Renal cortex interstitium (tissue), 11 donors: ENCODE data around the gene MTHFSD. TPM values are rescaled to one million over a fixed set of nuclear protein-coding genes. Genes with fewer than 3 reads are reported as not detected.

Experiments
- DNase-seq, 11 donors: peaks; one replicate each; pipeline ENCODE4 v3.0.0-alpha.2; 2013; ENCODE audit warnings: low read depth in 9 of 11, low spot score in 4 of 11; ENCODE audit errors: extremely low read depth in 1 of 11
- polyA plus RNA-seq, 3 donors: library from polyadenylated mRNA; unstranded; fragments of 120-200 nt; gene quantifications; one replicate each; pipeline ENCODE4 v1.2.1, GENCODE V29; 2013; ENCODE audit not compliant: insufficient read length in 3 of 3

The MTHFSD gene
- polyA plus RNA-seq, 3 donors = 26.2 to 31.9 (median 27.3) TPM

- no peak for DNase-seq
Measured at GRCh38 chr16:86540894-86541293, 14.1 kb downstream of the MTHFSD start.

GRCh38 chr16:86538196-86538780 lies 16.7 kb downstream of the MTHFSD start:
- DNase-seq = no peak

GRCh38 chr16:86537486-86537885 lies 17.5 kb downstream of the MTHFSD start:
- no peak for DNase-seq

GRCh38 chr16:86536621-86537020 lies 18.4 kb downstream of the MTHFSD start:
- no peak for DNase-seq

GRCh38 chr16:86534779-86535615 lies 20.0 kb downstream of the MTHFSD start:
- no peak for DNase-seq

- no peak for DNase-seq
Measured at GRCh38 chr16:86533767-86534351, 21.2 kb downstream of the MTHFSD start.

GRCh38 chr16:86533076-86533475 lies 22.0 kb downstream of the MTHFSD start:
- DNase-seq = no peak

GRCh38 chr16:86532526-86532815 lies 22.6 kb downstream of the MTHFSD start:
- DNase-seq = no peak

GRCh38 chr16:86531641-86532525 lies 23.2 kb downstream of the MTHFSD start:
- DNase-seq = no peak

- no peak for DNase-seq
Measured at GRCh38 chr16:86531191-86531545, 23.9 kb downstream of the MTHFSD start.

- DNase-seq = no peak
Measured at GRCh38 chr16:86530251-86531190, 24.5 kb downstream of the MTHFSD start.

- no peak for DNase-seq
Measured at GRCh38 chr16:86529160-86529559, 25.9 kb downstream of the MTHFSD start.

- DNase-seq = no peak
Measured at GRCh38 chr16:86528061-86528929, 26.7 kb downstream of the MTHFSD start.

GRCh38 chr16:86527366-86527765 lies 27.7 kb downstream of the MTHFSD start:
- DNase-seq = no peak

- DNase-seq = no peak
Measured at GRCh38 chr16:86525696-86526095, 29.3 kb downstream of the MTHFSD start.

- no peak for DNase-seq
Measured at GRCh38 chr16:86524029-86524428, 31.0 kb downstream of the MTHFSD start.

- DNase-seq = no peak
Measured at GRCh38 chr16:86523166-86523740, 31.8 kb downstream of the MTHFSD start.
